Activated CD8-positive, alpha-beta memory T cell treated with anti-CD3 and anti-CD28 coated beads, Interleukin-2, amount 10 ng/mL, durations not matched to agents 7 days and 5 days (primary cell): ENCODE results near the gene PKD2L2. TPM values are rescaled to one million over a fixed set of nuclear protein-coding genes. Genes with fewer than 3 reads are reported as not detected.
A peak's percentile ranks its signal among the peaks of the same experiment; 100 is the strongest.
"Not testable (repeated sequence)": the region's sequence is repeated elsewhere in the genome, so short reads cannot be mapped to it uniquely, and the experiment has no call there.

Source experiments
- ATAC-seq: fragments of 150-1000 bp; cut with Tn5 transposase; one replicate; pipeline ENCODE4 v1.10.0; 2021; ENCODE audit warnings: moderate library complexity
- CTCF ChIA-PET: fragments of 350-600 bp; sonication (Branson Sonifier 250); formaldehyde crosslinking; loops from one replicate; lab custom pipeline; 2021; ENCODE audit warnings: antibody characterized with exemption; lab: Charles Lee
- DNase-seq: peaks from one replicate; pipeline ENCODE4 v3.0.0-alpha.2; 2020
- H3K27ac Mint-ChIP-seq: one replicate; pipeline ENCODE4 v1.8.0; 2021; ENCODE audit warnings: mild to moderate bottlenecking, mixed read lengths
- H3K27me3 Mint-ChIP-seq: one replicate; pipeline ENCODE4 v1.8.0; 2021; ENCODE audit warnings: mixed read lengths
- H3K36me3 Mint-ChIP-seq: one replicate; pipeline ENCODE4 v1.8.0; 2021; ENCODE audit warnings: mild to moderate bottlenecking, mixed read lengths
- H3K4me1 Mint-ChIP-seq: one replicate; pipeline ENCODE4 v1.8.0; 2021; ENCODE audit warnings: mixed read lengths
- H3K4me3 Mint-ChIP-seq: one replicate; pipeline ENCODE4 v1.8.0; 2021; ENCODE audit warnings: mild to moderate bottlenecking, moderate library complexity, mixed read lengths
- H3K9me3 Mint-ChIP-seq: one replicate; pipeline ENCODE4 v1.8.0; 2022; ENCODE audit warnings: low read depth, mixed read lengths
- total RNA-seq, 2 experiments: library from RNA; stranded (reverse); gene quantifications; one replicate each; pipeline ENCODE4 v1.2.3, GENCODE V29; 2021

Gene PKD2L2
- total RNA-seq: under 1 TPM in 1 of 2 experiments, not detected in 1; 0.38 TPM

- Mint-ChIP-seq H3K9me3 (no peaks in the 10 kb centered on the region), H3K4me1 (peaks cover 23% of the 10 kb centered on the region), H3K27ac (peak within 1 kb of the TSS; percentile 93), H3K27me3 (peaks cover 8% of the 10 kb centered on the region), H3K4me3 (peak within 1 kb of the TSS; percentile 81), H3K36me3 (no peaks in the 10 kb centered on the region)
- DNase-seq (peak; percentile 90), ATAC-seq (peak; percentile 99)
- CTCF ChIA-PET: interaction anchor here (0.6 to 1.6 kb wide), 11 partner anchors 8 to 259 kb away, joined by 3 to 4 read pairs (median 3); no protein-coding TSS in a partner anchor
Measured at GRCh38 chr5:137888863-137889759, at the start of gene PKD2L2. PKD2L2 (plus strand) TSS chr5:137889457; CDS start chr5:137889492, 35 bp downstream.

- H3K27me3 Mint-ChIP-seq: peaks cover 4% of the 10 kb centered on the region
- CTCF ChIA-PET: no interaction called here
- ATAC-seq (no peak), DNase-seq (no peak)
- no peaks in the 10 kb centered on the region for H3K4me1 Mint-ChIP-seq
- H3K4me3 Mint-ChIP-seq: no peak overlapping the region
- no peaks in the 10 kb centered on the region for H3K9me3 Mint-ChIP-seq
- H3K36me3 Mint-ChIP-seq: peaks cover 2% of the 10 kb centered on the region
- H3K27ac Mint-ChIP-seq: no peak overlapping the region
Measured at GRCh38 chr5:137842296-137842695, 47.0 kb upstream of the PKD2L2 start.

GRCh38 chr5:137843676-137844299 is 45.5 kb upstream of the PKD2L2 start:
- CTCF ChIA-PET: no interaction called here
- Mint-ChIP-seq H3K36me3 (peaks cover 3% of the 10 kb centered on the region), H3K27ac (no peak overlapping the region)

GRCh38 chr5:137845472-137845871 is 43.8 kb upstream of the PKD2L2 start:
- peaks cover 3% of the 10 kb centered on the region for H3K36me3 Mint-ChIP-seq
- H3K4me1 Mint-ChIP-seq: no peaks in the 10 kb centered on the region
- H3K9me3 Mint-ChIP-seq: no peaks in the 10 kb centered on the region
- ATAC-seq (no peak), DNase-seq (no peak)
- H3K27me3 Mint-ChIP-seq: no peaks in the 10 kb centered on the region
- H3K27ac Mint-ChIP-seq: no peak overlapping the region
- CTCF ChIA-PET: interaction anchor here (0.9 kb wide), 1 partner anchor 66 kb away, joined by 4 read pairs; no protein-coding TSS in a partner anchor
- H3K4me3 Mint-ChIP-seq: no peak overlapping the region

More at GRCh38 chr5:137843676-137844299, 45.5 kb upstream of the PKD2L2 start:
- Mint-ChIP-seq H3K9me3 (no peaks in the 10 kb centered on the region), H3K27me3 (no peaks in the 10 kb centered on the region), H3K4me3 (no peak overlapping the region), H3K4me1 (no peaks in the 10 kb centered on the region)
- ATAC-seq: no peak
- DNase-seq: no peak

- H3K27me3 Mint-ChIP-seq: no peaks in the 10 kb centered on the region
- peaks cover 3% of the 10 kb centered on the region for H3K36me3 Mint-ChIP-seq
- DNase-seq (no peak), ATAC-seq (no peak)
- CTCF ChIA-PET: no interaction called here
- H3K9me3 Mint-ChIP-seq: no peaks in the 10 kb centered on the region
- H3K27ac Mint-ChIP-seq: no peak overlapping the region
- H3K4me1 Mint-ChIP-seq: no peaks in the 10 kb centered on the region
- H3K4me3 Mint-ChIP-seq: no peak overlapping the region
Measured at GRCh38 chr5:137847687-137848086, 41.6 kb upstream of the PKD2L2 start.

GRCh38 chr5:137853165-137853564 is 36.1 kb upstream of the PKD2L2 start:
- CTCF ChIA-PET, H3K27ac Mint-ChIP-seq, DNase-seq, H3K4me3 Mint-ChIP-seq, ATAC-seq, H3K9me3 Mint-ChIP-seq, H3K36me3 Mint-ChIP-seq, H3K27me3 Mint-ChIP-seq: not testable (repeated sequence)
- peaks cover 13% of the 10 kb centered on the region for H3K4me1 Mint-ChIP-seq

GRCh38 chr5:137856201-137856600 is 33.1 kb upstream of the PKD2L2 start:
- Mint-ChIP-seq H3K36me3 (peaks cover 1% of the 10 kb centered on the region), H3K27ac (no peak overlapping the region), H3K4me3 (no peak overlapping the region), H3K9me3 (peaks cover 2% of the 10 kb centered on the region), H3K4me1 (peaks cover 16% of the 10 kb centered on the region), H3K27me3 (no peaks in the 10 kb centered on the region)
- CTCF ChIA-PET: no interaction called here
- ATAC-seq (no peak), DNase-seq (no peak)

GRCh38 chr5:137856916-137857862 is 32.1 kb upstream of the PKD2L2 start:
- ATAC-seq (no peak), DNase-seq (no peak)
- H3K27me3 Mint-ChIP-seq: peaks cover 4% of the 10 kb centered on the region
- H3K36me3 Mint-ChIP-seq: peaks cover 1% of the 10 kb centered on the region
- H3K9me3 Mint-ChIP-seq: peaks cover 2% of the 10 kb centered on the region
- H3K27ac Mint-ChIP-seq: no peak overlapping the region
- no peak overlapping the region for H3K4me3 Mint-ChIP-seq
- peaks cover 20% of the 10 kb centered on the region for H3K4me1 Mint-ChIP-seq
- CTCF ChIA-PET: no interaction called here

- no peak for DNase-seq
- peaks cover under 1% of the 10 kb centered on the region for H3K36me3 Mint-ChIP-seq
- ATAC-seq: peak; percentile 57
- no peak overlapping the region for H3K27ac Mint-ChIP-seq
- peaks cover 4% of the 10 kb centered on the region for H3K27me3 Mint-ChIP-seq
- H3K4me3 Mint-ChIP-seq: peak overlapping the region; percentile 47
- H3K9me3 Mint-ChIP-seq: peaks cover 1% of the 10 kb centered on the region
- H3K4me1 Mint-ChIP-seq: peaks cover 20% of the 10 kb centered on the region
- CTCF ChIA-PET: no interaction called here
Measured at GRCh38 chr5:137858223-137858916, 30.9 kb upstream of the PKD2L2 start.

GRCh38 chr5:137858954-137859353 is 30.3 kb upstream of the PKD2L2 start:
- DNase-seq (no peak), ATAC-seq (no peak)
- Mint-ChIP-seq H3K4me1 (peaks cover 20% of the 10 kb centered on the region), H3K4me3 (no peak overlapping the region), H3K36me3 (no peaks in the 10 kb centered on the region), H3K9me3 (no peaks in the 10 kb centered on the region), H3K27ac (no peak overlapping the region), H3K27me3 (peaks cover 4% of the 10 kb centered on the region)
- CTCF ChIA-PET: no interaction called here

GRCh38 chr5:137862251-137862650 is 27.0 kb upstream of the PKD2L2 start:
- ATAC-seq (no peak), DNase-seq (no peak)
- CTCF ChIA-PET: interaction anchor here (0.6 to 0.9 kb wide), 2 partner anchors 16 to 1647 kb away, joined by 3 read pairs; no protein-coding TSS in a partner anchor
- no peaks in the 10 kb centered on the region for H3K36me3 Mint-ChIP-seq
- peaks cover 11% of the 10 kb centered on the region for H3K4me1 Mint-ChIP-seq
- no peak overlapping the region for H3K27ac Mint-ChIP-seq
- no peaks in the 10 kb centered on the region for H3K9me3 Mint-ChIP-seq
- peaks cover 4% of the 10 kb centered on the region for H3K27me3 Mint-ChIP-seq
- no peak overlapping the region for H3K4me3 Mint-ChIP-seq

GRCh38 chr5:137863653-137864052 is 25.6 kb upstream of the PKD2L2 start:
- H3K4me3 Mint-ChIP-seq, H3K4me1 Mint-ChIP-seq, H3K36me3 Mint-ChIP-seq, H3K9me3 Mint-ChIP-seq, H3K27ac Mint-ChIP-seq, DNase-seq, H3K27me3 Mint-ChIP-seq, ATAC-seq: not testable (repeated sequence)
- CTCF ChIA-PET: interaction anchor here (0.8 to 1.2 kb wide), 2 partner anchors 31 to 85 kb away, joined by 3 read pairs; no protein-coding TSS in a partner anchor
